Stimulated activated CD4-positive, alpha-beta T cell treated with anti-CD3 and anti-CD28 coated beads, TNF-alpha, amount 100 ng/mL, for 4 hours (primary cell): Measurements from ENCODE around the gene PAPLN.

Source experiments
- DNase-seq, 3 experiments: peaks; one replicate each; pipeline ENCODE4 v3.0.0-alpha.2; 2020; ENCODE audit warnings: low read depth in 3 of 3

PAPLN gene

GRCh38 chr14:73231981-73232851 lies 5.1 kb upstream of the PAPLN start:
- DNase-seq, result no peak

GRCh38 chr14:73232984-73233383 lies 4.3 kb upstream of the PAPLN start:
- no peak for DNase-seq

GRCh38 chr14:73233564-73233963 lies 3.7 kb upstream of the PAPLN start:
- DNase-seq, result no peak

GRCh38 chr14:73234029-73234428 lies 3.3 kb upstream of the PAPLN start:
- DNase-seq, result no peak

GRCh38 chr14:73234586-73235394 lies 2.5 kb upstream of the PAPLN start:
- no peak for DNase-seq

- DNase-seq, result no peak
Measured at GRCh38 chr14:73235531-73236155, 1.7 kb upstream of the PAPLN start.

- DNase-seq, result no peak
Measured at GRCh38 chr14:73236157-73236556, 1.1 kb upstream of the PAPLN start.

- no peak for DNase-seq
Measured at GRCh38 chr14:73236752-73237218, 521 bp upstream of the PAPLN start.

- no peak for DNase-seq
Measured at GRCh38 chr14:73237786-73238423, 599 bp downstream of the PAPLN start.

- DNase-seq, result no peak
Measured at GRCh38 chr14:73238424-73238852, 1.1 kb downstream of the PAPLN start.

GRCh38 chr14:73238941-73239340 lies 1.6 kb downstream of the PAPLN start:
- DNase-seq, result no peak

GRCh38 chr14:73239393-73240241 lies 2.3 kb downstream of the PAPLN start:
- no peak for DNase-seq

GRCh38 chr14:73240816-73241480 lies 3.6 kb downstream of the PAPLN start:
- no peak for DNase-seq

GRCh38 chr14:73241481-73242165 lies 4.3 kb downstream of the PAPLN start:
- no peak for DNase-seq

GRCh38 chr14:73242357-73242901 lies 5.1 kb downstream of the PAPLN start:
- DNase-seq, result no peak

GRCh38 chr14:73243341-73243740 lies 6.0 kb downstream of the PAPLN start:
- no peak for DNase-seq

- no peak for DNase-seq
Measured at GRCh38 chr14:73243748-73244147, 6.4 kb downstream of the PAPLN start.

GRCh38 chr14:73244541-73245290 lies 7.4 kb downstream of the PAPLN start:
- DNase-seq, result no peak
